A673 (cell line): ENCODE results near the gene PASK. TPM values are rescaled to one million over a fixed set of nuclear protein-coding genes. Genes with fewer than 3 reads are reported as not detected.
"Not testable (repeated sequence)": the region's sequence is repeated elsewhere in the genome, so short reads cannot be mapped to it uniquely, and the experiment has no call there.

ENCODE experiments used
- Bru-seq: library from RNA; stranded (reverse); fragments of 400-500 nt; gene quantifications from one replicate; lab custom pipeline; 2021; lab: Mats Ljungman, UMichigan
- BruChase-seq, 2 experiments: library from RNA; stranded (reverse); fragments of 400-500 nt; gene quantifications; one replicate each; lab custom pipeline; 2021; lab: Mats Ljungman, UMichigan
- BruUV-seq: library from RNA; stranded (reverse); fragments of 400-500 nt; replicated peaks from 2 replicates; lab custom pipeline; 2021; lab: Mats Ljungman, UMichigan
- CTCF ChIA-PET: fragments of 300-600 bp; sonication (Branson Sonifier 250); formaldehyde crosslinking; loops from one replicate; lab custom pipeline; 2022; ENCODE audit warnings: antibody characterized with exemption; lab: Charles Lee
- POLR2A ChIA-PET: fragments of 300-600 bp; sonication (Branson Sonifier 250); formaldehyde crosslinking; loops from one replicate; lab custom pipeline; 2022; ENCODE audit warnings: antibody characterized with exemption; ENCODE audit not compliant: low non-redundant PET; lab: Charles Lee
- DNase-seq: peaks from one replicate; pipeline ENCODE4 v3.0.0-alpha.2; 2015; ENCODE audit warnings: low spot score
- H3K27ac ChIP-seq: fragments of 200-600 bp; sonication (generic); 2 replicates; pipeline ENCODE4 v1.5.1; 2016; ENCODE audit warnings: mixed run types, low read depth, mild to moderate bottlenecking, mixed read lengths, antibody characterized with exemption, low read length; ENCODE audit not compliant: poor library complexity, severe bottlenecking
- H3K27me3 ChIP-seq: fragments of 200-600 bp; sonication (generic); replicated peaks from 2 replicates; pipeline ENCODE4 v1.6.1; 2017; ENCODE audit warnings: mixed run types, low read depth, mild to moderate bottlenecking, mixed read lengths, antibody characterized with exemption, low read length; ENCODE audit not compliant: insufficient read depth, poor library complexity
- H3K36me3 ChIP-seq: fragments of 200-600 bp; sonication (generic); 2 replicates; pipeline ENCODE4 v1.6.1; 2016; ENCODE audit warnings: mixed run types, mild to moderate bottlenecking, mixed read lengths, antibody characterized with exemption, low read length; ENCODE audit not compliant: insufficient read depth, poor library complexity, severe bottlenecking
- H3K4me1 ChIP-seq: fragments of 200-600 bp; sonication (generic); 2 replicates; pipeline ENCODE4 v1.6.1; 2017; ENCODE audit warnings: mixed run types, mild to moderate bottlenecking, mixed read lengths, antibody characterized with exemption, low read length; ENCODE audit not compliant: insufficient read depth, poor library complexity, severe bottlenecking
- H3K4me3 ChIP-seq: fragments of 200-600 bp; sonication (generic); 2 replicates; pipeline ENCODE4 v1.5.1; 2016; ENCODE audit warnings: low read depth, mixed run types, mild to moderate bottlenecking, mixed read lengths, low read length; ENCODE audit not compliant: poor library complexity, severe bottlenecking
- H3K9me3 ChIP-seq: fragments of 200-600 bp; sonication (generic); 2 replicates; pipeline ENCODE4 v1.6.1; 2016; ENCODE audit warnings: mixed run types, low read depth, mild to moderate bottlenecking, mixed read lengths, antibody characterized with exemption, low read length; ENCODE audit not compliant: poor library complexity, severe bottlenecking
- EZH2 ChIP-seq: fragments of 200-600 bp; sonication (generic); IDR thresholded peaks from 2 replicates; pipeline ENCODE4 v1.6.1; 2017; ENCODE audit warnings: borderline replicate concordance, low read depth, mild to moderate bottlenecking, mixed read lengths, antibody characterized with exemption, low read length; ENCODE audit not compliant: poor library complexity, severe bottlenecking
- intact Hi-C: fragments of 100-400 bp; cut with micrococcal nuclease; formaldehyde crosslinking; loops from one replicate; pipeline ENCODE4 v1.10.0; 2022; ENCODE audit not compliant: unreplicated experiment
- long read RNA-seq: library from polyadenylated mRNA; stranded (forward); transcript quantifications from one replicate; pipeline ENCODE4 v2.0.0, GENCODE V29; 2022
- total RNA-seq: library from RNA; stranded (reverse); gene quantifications from 2 replicates; pipeline ENCODE4 v1.2.3, GENCODE V29; 2021
- TF ChIP-seq, protein P1 (sequence below): fragments of 300-800, 200-600 bp; sonication (generic); conservative IDR thresholded peaks from 2 replicates; pipeline ENCODE4 v1.5.1; 2017; ENCODE audit warnings: low read depth, mild to moderate bottlenecking, antibody characterized with exemption, low read length, moderate library complexity, mixed read lengths

PASK gene
- total RNA-seq (59.4 and 74.3 TPM in 2 replicates), Bru-seq, nascent RNA (percentile 60 among the genes with signal in this experiment), BruChase-seq, experiment 1, labeled RNA remaining after a 2-hour chase (percentile 77 among the genes with signal in this experiment), BruChase-seq, experiment 2, labeled RNA remaining after a 6-hour chase (percentile 78 among the genes with signal in this experiment)
- long read RNA-seq, full-length matches to known transcripts: 39 of 86 reads
- long read RNA-seq, partial matches to known transcripts: 19 of 86 reads
- long read RNA-seq, other reads (novel, unspliced or antisense): 28 of 86 reads

GRCh38 chr2:241148891-241149674 lies at the start of gene PASK:
Gene PASK, minus strand, starts transcription at chr2:241149472. Its CDS starts 6,440 bp downstream, at chr2:241143032.
- ChIA-PET POLR2A (interaction anchor here (0.5 to 0.9 kb wide), 2 partner anchors 45 to 538 kb away, joined by 5 to 9 read pairs; partner anchors contain the start of gene DTYMK), CTCF (interaction anchor here (1.4 kb wide), 1 partner anchor 234 kb away, joined by 6 read pairs; no protein-coding TSS in a partner anchor)
- H3K9me3 ChIP-seq: no peaks in the 10 kb centered on the region
- H3K4me1 ChIP-seq: no peaks in the 10 kb centered on the region
- H3K27ac ChIP-seq: peak within 1 kb of the TSS; percentile 77
- H3K4me3 ChIP-seq: peak within 1 kb of the TSS; percentile 96
- BruUV-seq: no TSS peak
- H3K36me3 ChIP-seq: no peaks in the 10 kb centered on the region
- TF ChIP-seq EZH2: no peak
- TF ChIP-seq, protein P1, sequence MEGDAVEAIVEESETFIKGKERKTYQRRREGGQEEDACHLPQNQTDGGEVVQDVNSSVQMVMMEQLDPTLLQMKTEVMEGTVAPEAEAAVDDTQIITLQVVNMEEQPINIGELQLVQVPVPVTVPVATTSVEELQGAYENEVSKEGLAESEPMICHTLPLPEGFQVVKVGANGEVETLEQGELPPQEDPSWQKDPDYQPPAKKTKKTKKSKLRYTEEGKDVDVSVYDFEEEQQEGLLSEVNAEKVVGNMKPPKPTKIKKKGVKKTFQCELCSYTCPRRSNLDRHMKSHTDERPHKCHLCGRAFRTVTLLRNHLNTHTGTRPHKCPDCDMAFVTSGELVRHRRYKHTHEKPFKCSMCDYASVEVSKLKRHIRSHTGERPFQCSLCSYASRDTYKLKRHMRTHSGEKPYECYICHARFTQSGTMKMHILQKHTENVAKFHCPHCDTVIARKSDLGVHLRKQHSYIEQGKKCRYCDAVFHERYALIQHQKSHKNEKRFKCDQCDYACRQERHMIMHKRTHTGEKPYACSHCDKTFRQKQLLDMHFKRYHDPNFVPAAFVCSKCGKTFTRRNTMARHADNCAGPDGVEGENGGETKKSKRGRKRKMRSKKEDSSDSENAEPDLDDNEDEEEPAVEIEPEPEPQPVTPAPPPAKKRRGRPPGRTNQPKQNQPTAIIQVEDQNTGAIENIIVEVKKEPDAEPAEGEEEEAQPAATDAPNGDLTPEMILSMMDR: no peak
- peak; percentile 98 for DNase-seq
- intact Hi-C loops: no loop called here
- no peaks in the 10 kb centered on the region for H3K27me3 ChIP-seq

DNA sequence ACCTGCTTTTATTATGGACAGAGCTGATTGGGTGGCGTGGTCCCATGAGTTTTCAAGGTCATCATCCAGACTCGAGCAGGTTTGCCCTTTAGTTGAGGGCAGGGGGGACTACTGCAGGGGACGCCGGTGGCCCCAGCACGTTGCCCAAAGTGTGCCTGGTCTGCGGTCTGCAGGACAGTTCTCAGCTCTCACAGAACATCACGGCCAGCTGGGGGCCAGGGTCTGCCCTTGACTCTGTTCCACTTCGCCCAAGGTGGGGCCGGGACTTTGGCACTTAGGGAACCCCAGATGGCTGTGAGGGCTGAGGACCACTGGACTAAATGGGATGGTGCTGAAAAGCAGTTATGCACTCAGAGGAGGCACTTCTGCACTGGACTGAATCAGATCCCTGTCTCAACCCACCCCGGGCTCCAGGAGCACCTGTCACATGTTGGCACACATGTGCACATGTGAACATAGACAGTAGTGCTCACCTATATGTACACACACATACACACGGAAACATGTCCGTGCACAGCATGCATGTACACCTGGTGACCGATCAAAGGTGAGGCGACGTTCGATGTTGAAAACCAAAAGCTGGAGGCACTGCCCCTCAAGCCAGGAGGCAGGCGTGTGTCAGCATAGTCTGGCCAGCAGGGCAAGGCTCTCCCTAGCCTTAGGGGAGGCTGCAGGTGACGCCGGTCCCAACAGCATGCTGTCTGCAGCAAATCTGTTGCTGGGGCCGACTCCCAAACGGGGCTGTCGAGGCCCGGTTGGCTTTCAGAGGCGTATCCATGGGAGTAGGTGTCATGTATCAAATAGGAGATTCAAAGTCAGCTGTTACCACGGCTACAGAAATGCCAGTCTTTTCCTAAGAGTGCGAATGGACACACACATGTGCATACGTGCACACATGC lies 49.4 kb upstream of the PASK start:
- DNase-seq: no peak
- H3K27ac ChIP-seq: no peak overlapping the region
- BruUV-seq: no TSS peak
- POLR2A ChIA-PET: no interaction called here
- no peak overlapping the region for H3K4me3 ChIP-seq
- no peaks in the 10 kb centered on the region for H3K4me1 ChIP-seq
- intact Hi-C loops: no loop called here
- no peaks in the 10 kb centered on the region for H3K9me3 ChIP-seq
- no peaks in the 10 kb centered on the region for H3K36me3 ChIP-seq
- CTCF ChIA-PET: no interaction called here
- no peak for TF ChIP-seq EZH2
- TF ChIP-seq, protein P1: no peak
- H3K27me3 ChIP-seq: no peaks in the 10 kb centered on the region

GRCh38 chr2:241197947-241198346 lies 48.7 kb upstream of the PASK start:
- Histone ChIP-seq H3K27ac (no peak overlapping the region), H3K36me3 (no peaks in the 10 kb centered on the region), H3K4me1 (no peaks in the 10 kb centered on the region), H3K9me3 (no peaks in the 10 kb centered on the region), H3K4me3 (no peak overlapping the region), H3K27me3 (no peaks in the 10 kb centered on the region)
- DNase-seq: no peak
- TF ChIP-seq, protein P1: no peak
- TF ChIP-seq EZH2: no peak
- CTCF ChIA-PET: no interaction called here
- POLR2A ChIA-PET: no interaction called here
- no TSS peak for BruUV-seq
- intact Hi-C loops: no loop called here

DNA sequence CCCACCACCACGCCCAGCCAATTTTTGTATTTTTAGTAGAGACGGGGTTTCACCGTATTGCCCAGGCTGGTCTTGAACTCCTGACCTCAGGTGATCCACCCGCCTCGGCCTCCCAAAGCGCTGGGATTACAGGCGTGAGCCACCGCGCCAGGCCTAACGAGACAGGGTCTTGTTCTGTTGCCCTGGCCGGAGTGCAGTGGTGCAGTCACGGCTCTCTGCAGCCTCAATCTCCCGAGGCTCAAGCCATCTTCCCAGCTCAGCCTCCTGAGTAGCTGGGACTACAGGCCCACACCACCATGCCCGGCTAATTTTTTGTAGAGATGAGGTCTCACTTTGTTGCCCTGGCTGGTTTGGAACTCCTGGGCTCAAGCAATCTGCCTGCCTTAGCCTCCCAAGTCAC lies 48.0 kb upstream of the PASK start:
- H3K9me3 ChIP-seq, H3K36me3 ChIP-seq, intact Hi-C loops, H3K4me3 ChIP-seq, POLR2A ChIA-PET, H3K27ac ChIP-seq, DNase-seq, BruUV-seq, H3K4me1 ChIP-seq, H3K27me3 ChIP-seq, CTCF ChIA-PET: not testable (repeated sequence)
